Glutamatergic neuron (in vitro differentiated cells): ENCODE measurements around the gene TMEM94. TPM values are rescaled to one million over a fixed set of nuclear protein-coding genes. Genes with fewer than 3 reads are reported as not detected.

Experiments used
- DNase-seq: peaks from one replicate; pipeline ENCODE4 v3.0.0; 2022
- H3K27ac Mint-ChIP-seq: one replicate; pipeline ENCODE4 v1.8.0; 2020; ENCODE audit warnings: mild to moderate bottlenecking, mixed read lengths, inconsistent platforms; ENCODE audit not compliant: unreplicated experiment
- H3K27me3 Mint-ChIP-seq: one replicate; pipeline ENCODE4 v1.8.0; 2020; ENCODE audit warnings: mild to moderate bottlenecking, moderate library complexity, mixed read lengths, inconsistent platforms; ENCODE audit not compliant: unreplicated experiment
- H3K36me3 Mint-ChIP-seq: one replicate; pipeline ENCODE4 v1.8.0; 2020; ENCODE audit warnings: mild to moderate bottlenecking, mixed read lengths, inconsistent platforms; ENCODE audit not compliant: unreplicated experiment
- H3K4me1 Mint-ChIP-seq: one replicate; pipeline ENCODE4 v1.8.0; 2020; ENCODE audit warnings: mild to moderate bottlenecking, low read depth, mixed read lengths, inconsistent platforms; ENCODE audit not compliant: unreplicated experiment
- H3K4me3 Mint-ChIP-seq: one replicate; pipeline ENCODE4 v1.8.0; 2020; ENCODE audit warnings: mild to moderate bottlenecking, mixed read lengths, inconsistent platforms; ENCODE audit not compliant: unreplicated experiment
- H3K9me3 Mint-ChIP-seq: one replicate; pipeline ENCODE4 v1.8.0; 2020; ENCODE audit warnings: mild to moderate bottlenecking, moderate library complexity, mixed read lengths, inconsistent platforms; ENCODE audit not compliant: unreplicated experiment
- CTCF ChIP-seq: fragments of 200-600 bp; sonication (generic); IDR thresholded peaks from one replicate; pipeline ENCODE4 v1.5.0; 2021; ENCODE audit not compliant: partially characterized antibody, unreplicated experiment
- total RNA-seq: library from RNA; stranded (reverse); fragmentation: NEBNext Ultra II Directional; extraction: Animal tissue kit (Norgen Biotek cat#: 25700); gene quantifications from one replicate; pipeline ENCODE4 v1.2.1, GENCODE V29; 2021; ENCODE audit not compliant: unreplicated experiment

TMEM94 gene
- total RNA-seq, 1 donor from 2014 or later: 117 TPM

- H3K4me3 Mint-ChIP-seq: no peak overlapping the region
- H3K9me3 Mint-ChIP-seq: no peaks in the 10 kb centered on the region
- H3K27ac Mint-ChIP-seq: no peak overlapping the region
- H3K36me3 Mint-ChIP-seq: no peaks in the 10 kb centered on the region
- no peak for DNase-seq
- no peak for TF ChIP-seq CTCF
- H3K27me3 Mint-ChIP-seq: no peaks in the 10 kb centered on the region
- no peaks in the 10 kb centered on the region for H3K4me1 Mint-ChIP-seq
These were observed 49.2 kb downstream of the TMEM94 start for GRCh38 chr17:75505640-75506039.

- Mint-ChIP-seq H3K9me3 (no peaks in the 10 kb centered on the region), H3K4me1 (no peaks in the 10 kb centered on the region), H3K36me3 (no peaks in the 10 kb centered on the region), H3K27me3 (no peaks in the 10 kb centered on the region), H3K27ac (no peak overlapping the region), H3K4me3 (no peak overlapping the region)
- DNase-seq: no peak
- no peak for TF ChIP-seq CTCF
These were observed 49.7 kb downstream of the TMEM94 start for GRCh38 chr17:75506134-75506533.

- Mint-ChIP-seq H3K36me3 (no peaks in the 10 kb centered on the region), H3K4me3 (no peak overlapping the region), H3K9me3 (no peaks in the 10 kb centered on the region), H3K4me1 (no peaks in the 10 kb centered on the region), H3K27ac (no peak overlapping the region), H3K27me3 (peaks cover 2% of the 10 kb centered on the region)
- TF ChIP-seq CTCF: no peak
- no peak for DNase-seq
These were observed 50.5 kb downstream of the TMEM94 start for GRCh38 chr17:75506888-75507287.

GRCh38 chr17:75507733-75508719 lies 51.6 kb downstream of the TMEM94 start:
- Mint-ChIP-seq H3K27ac (no peak overlapping the region), H3K9me3 (no peaks in the 10 kb centered on the region), H3K4me1 (no peaks in the 10 kb centered on the region), H3K4me3 (no peak overlapping the region), H3K36me3 (no peaks in the 10 kb centered on the region), H3K27me3 (peaks cover 2% of the 10 kb centered on the region)
- no peak for DNase-seq
- no peak for TF ChIP-seq CTCF

GRCh38 chr17:75508931-75509361 lies 52.5 kb downstream of the TMEM94 start:
- no peak for DNase-seq
- Mint-ChIP-seq H3K27ac (no peak overlapping the region), H3K36me3 (no peaks in the 10 kb centered on the region), H3K4me3 (no peak overlapping the region), H3K9me3 (no peaks in the 10 kb centered on the region), H3K4me1 (no peaks in the 10 kb centered on the region), H3K27me3 (peaks cover 2% of the 10 kb centered on the region)
- TF ChIP-seq CTCF: no peak
